Myocyte (in vitro differentiated cells): ENCODE results near the gene CTH. TPM values are rescaled to one million over a fixed set of nuclear protein-coding genes. Genes with fewer than 3 reads are reported as not detected.
"Not testable (repeated sequence)": the region's sequence is repeated elsewhere in the genome, so short reads cannot be mapped to it uniquely, and the experiment has no call there.

ENCODE experiments used
- DNase-seq: peaks from one replicate; pipeline ENCODE4 v3.0.0-alpha.2; 2012; ENCODE audit warnings: low read depth
- polyA plus RNA-seq: library from polyadenylated mRNA; unstranded; fragments of >200 nt; gene quantifications from one replicate; pipeline ENCODE4 v1.2.1, GENCODE V29; 2012; ENCODE audit warnings: missing spikeins
- total RNA-seq: library from RNA; depleted of rRNA; stranded (reverse); fragments of >200 nt; gene quantifications from 2 replicates; pipeline ENCODE4 v1.2.3, GENCODE V29; 2014

The CTH gene
- 2.3 and 3.7 TPM in 2 replicates for total RNA-seq
- polyA plus RNA-seq, result 3.6 TPM

- peak; percentile 98 for DNase-seq
Measured at GRCh38 chr1:70410604-70411359, at the start of gene CTH. Gene CTH (plus strand): TSS chr1:70411268. CDS start chr1:70411416, 148 bp downstream.

GRCh38 chr1:70361727-70362398, 49.2 kb upstream of the CTH start:
- peak; percentile 19 for DNase-seq

- DNase-seq, result no peak
Measured at GRCh38 chr1:70364439-70364838, 46.6 kb upstream of the CTH start.

GRCh38 chr1:70366425-70366952, 44.6 kb upstream of the CTH start:
- not testable (repeated sequence) for DNase-seq

GRCh38 chr1:70366997-70367396, 44.1 kb upstream of the CTH start:
- not testable (repeated sequence) for DNase-seq

- DNase-seq, result not testable (repeated sequence)
Measured at GRCh38 chr1:70367397-70367796, 43.7 kb upstream of the CTH start.

GRCh38 chr1:70371586-70371985, 39.5 kb upstream of the CTH start:
- DNase-seq, result not testable (repeated sequence)

GRCh38 chr1:70372426-70372825, 38.6 kb upstream of the CTH start:
- no peak for DNase-seq

- not testable (repeated sequence) for DNase-seq
Measured at GRCh38 chr1:70373580-70373979, 37.5 kb upstream of the CTH start.

- no peak for DNase-seq
Measured at GRCh38 chr1:70376196-70376595, 34.9 kb upstream of the CTH start.

- no peak for DNase-seq
Measured at GRCh38 chr1:70382682-70383081, 28.4 kb upstream of the CTH start.

GRCh38 chr1:70383483-70383882, 27.6 kb upstream of the CTH start:
- no peak for DNase-seq

GRCh38 chr1:70384542-70384941, 26.5 kb upstream of the CTH start:
- no peak for DNase-seq

GRCh38 chr1:70385477-70385876, 25.6 kb upstream of the CTH start:
- DNase-seq, result no peak

GRCh38 chr1:70386121-70386520, 24.9 kb upstream of the CTH start:
- no peak for DNase-seq

- peak; percentile 15 for DNase-seq
Measured at GRCh38 chr1:70387507-70387906, 23.6 kb upstream of the CTH start.

GRCh38 chr1:70392626-70393025, 18.4 kb upstream of the CTH start:
- DNase-seq, result no peak

GRCh38 chr1:70396607-70397006, 14.5 kb upstream of the CTH start:
- no peak for DNase-seq

GRCh38 chr1:70397013-70397412, 14.1 kb upstream of the CTH start:
- no peak for DNase-seq

GRCh38 chr1:70400335-70400734, 10.7 kb upstream of the CTH start:
- no peak for DNase-seq

GRCh38 chr1:70401974-70402373, 9.1 kb upstream of the CTH start:
- DNase-seq, result no peak

- no peak for DNase-seq
Measured at GRCh38 chr1:70403759-70404158, 7.3 kb upstream of the CTH start.
